Activated CD4-positive, alpha-beta T cell treated with anti-CD3 and anti-CD28 coated beads, Interleukin-2, Interleukin-4, amounts not matched to agents 100 ng/mL and 50 ng/mL, durations not matched to agents 16 hours and 8 hours (primary cell): ENCODE results near the gene SDC3.

Experiments used
- DNase-seq: peaks from one replicate; pipeline ENCODE4 v3.0.0-alpha.2; 2020; ENCODE audit warnings: low spot score

The SDC3 gene

DNA sequence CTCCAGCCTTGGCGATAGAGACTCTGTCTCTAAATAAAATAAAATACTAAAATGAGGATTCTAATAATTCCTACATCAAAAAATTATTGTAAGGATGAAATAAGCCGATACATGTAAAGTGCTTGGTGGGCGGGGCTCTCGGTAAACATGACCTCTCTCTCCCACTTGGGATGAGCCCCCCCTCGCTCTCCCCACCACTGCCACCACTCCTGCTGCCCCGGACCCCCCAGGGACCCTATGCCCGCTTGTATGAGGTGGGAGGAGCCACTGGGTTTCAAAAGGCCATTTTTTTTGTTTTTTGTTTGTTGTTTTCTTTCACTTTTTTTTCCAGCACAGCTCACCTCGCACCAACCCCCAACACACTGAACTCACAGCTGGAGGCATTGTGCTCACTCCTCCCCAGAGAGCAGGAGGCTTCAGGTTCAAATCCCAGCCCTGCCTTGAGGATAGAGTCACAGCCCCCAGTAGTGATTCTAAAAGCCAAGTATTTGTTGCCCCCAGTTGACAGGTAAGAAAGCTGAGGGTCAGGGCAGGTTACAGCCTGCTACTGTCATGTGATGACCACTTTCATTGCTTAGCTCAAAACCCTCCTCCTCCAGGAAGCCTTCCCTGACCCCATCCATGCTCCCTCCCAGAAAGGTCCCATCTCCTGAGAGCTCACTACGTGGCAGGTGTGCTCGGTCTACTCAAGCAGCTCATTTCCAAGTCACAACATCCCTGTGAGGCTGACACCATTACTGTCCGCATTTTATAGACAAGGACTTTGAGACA lies 4.2 kb downstream of the SDC3 start:
- DNase-seq: no peak

DNA sequence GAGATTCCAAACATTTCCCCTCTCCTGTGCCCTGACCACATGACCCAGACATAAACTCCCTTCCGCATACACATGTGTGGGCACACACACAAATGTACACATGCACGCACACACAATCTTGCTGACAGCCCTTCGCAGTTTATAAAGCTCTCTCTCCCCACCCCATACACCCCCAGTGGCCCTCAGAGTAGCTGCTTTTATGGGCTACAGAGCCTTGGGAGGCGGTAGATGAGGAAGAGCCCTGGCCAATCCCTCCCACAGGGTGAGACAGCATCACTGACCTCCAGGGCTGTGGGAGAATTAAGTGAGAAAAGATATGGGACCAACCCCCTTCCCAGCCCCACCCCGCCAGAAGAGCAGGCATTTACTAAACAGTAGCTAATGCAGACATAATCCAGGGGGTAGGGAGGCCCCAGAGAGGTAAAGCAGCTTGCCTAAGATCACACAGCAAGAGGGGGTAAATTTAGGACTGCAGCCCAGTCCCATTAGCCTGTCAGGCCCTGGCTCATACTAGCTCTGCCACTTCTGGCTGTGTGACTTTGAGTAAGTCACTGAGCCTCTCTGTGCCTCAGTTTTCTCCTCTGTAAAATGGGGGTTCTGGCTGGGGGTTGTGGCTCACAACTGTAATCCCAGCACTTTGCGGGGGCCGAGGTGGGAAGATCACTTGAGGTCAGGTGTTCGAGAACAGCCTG lies 5.1 kb downstream of the SDC3 start:
- no peak for DNase-seq

DNA sequence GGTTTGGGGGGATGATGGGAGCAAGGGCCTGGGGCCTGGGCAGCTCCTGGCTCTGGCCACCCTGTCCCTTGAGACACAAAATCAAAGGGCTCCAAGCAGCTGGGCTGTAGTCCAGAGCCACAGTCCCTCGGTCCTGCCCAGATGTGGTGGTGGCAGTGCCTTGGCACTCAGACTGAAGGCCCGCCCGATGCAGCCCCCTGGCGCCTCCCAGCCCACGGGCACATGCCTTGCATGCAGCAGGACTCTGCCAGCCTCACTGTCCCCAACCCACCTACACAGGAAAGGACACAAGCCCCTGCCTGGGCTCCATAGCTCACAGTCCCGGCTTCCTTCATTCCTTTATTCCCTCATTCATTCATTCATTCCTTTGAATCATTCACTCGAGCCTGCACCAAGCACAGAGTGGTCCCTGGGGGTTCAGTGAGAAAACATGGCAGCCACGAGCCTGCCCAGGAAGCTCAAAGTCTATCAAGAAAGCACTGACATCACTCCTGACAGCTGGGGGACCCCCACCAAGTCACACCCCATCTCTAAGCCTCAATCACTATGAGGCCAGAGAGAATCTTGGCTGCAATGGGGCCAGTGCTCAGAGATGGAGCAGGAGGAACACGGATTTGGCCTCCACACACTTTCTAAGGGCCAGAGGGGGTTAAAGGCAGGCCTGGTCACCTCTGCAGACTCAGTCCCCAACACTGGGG lies 5.8 kb downstream of the SDC3 start:
- DNase-seq: no peak

DNA sequence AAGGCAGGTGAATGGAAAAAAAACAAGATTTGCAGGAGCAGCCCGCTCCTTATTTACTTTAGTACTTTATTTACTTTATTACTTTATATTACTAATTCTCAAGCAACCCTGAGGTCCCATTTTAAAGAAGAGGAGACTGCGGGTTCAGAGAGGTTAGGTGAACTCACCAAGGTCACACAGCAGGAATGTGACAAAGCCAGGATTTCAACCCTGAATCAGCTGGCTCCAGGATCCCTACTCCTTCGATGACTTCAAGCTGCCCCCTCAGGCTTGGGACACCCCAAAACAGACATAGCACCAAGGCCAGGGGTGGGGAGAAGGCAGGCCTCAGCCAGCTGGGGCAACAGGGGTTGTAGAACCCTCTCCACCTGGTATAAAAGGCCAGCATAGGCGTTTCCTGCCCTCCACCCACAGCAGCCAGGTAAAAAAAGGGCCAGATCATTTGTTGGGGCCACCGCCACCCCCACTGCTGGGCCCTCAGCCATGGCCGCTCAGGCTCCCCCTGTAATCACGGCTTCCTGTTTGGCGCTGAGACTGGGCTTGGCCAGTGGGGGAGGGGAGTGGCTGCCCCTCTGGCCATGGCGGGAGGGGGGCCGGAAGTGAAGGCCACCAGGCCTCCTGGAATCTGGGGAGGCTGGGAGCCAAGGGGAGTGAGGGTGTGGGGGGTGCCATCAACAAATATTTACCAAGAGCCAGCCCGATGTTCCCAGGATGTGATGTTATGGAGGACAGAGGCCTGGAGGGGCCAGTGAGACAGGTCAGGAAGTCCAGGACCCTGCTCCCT lies 6.6 kb downstream of the SDC3 start:
- DNase-seq: no peak

DNA sequence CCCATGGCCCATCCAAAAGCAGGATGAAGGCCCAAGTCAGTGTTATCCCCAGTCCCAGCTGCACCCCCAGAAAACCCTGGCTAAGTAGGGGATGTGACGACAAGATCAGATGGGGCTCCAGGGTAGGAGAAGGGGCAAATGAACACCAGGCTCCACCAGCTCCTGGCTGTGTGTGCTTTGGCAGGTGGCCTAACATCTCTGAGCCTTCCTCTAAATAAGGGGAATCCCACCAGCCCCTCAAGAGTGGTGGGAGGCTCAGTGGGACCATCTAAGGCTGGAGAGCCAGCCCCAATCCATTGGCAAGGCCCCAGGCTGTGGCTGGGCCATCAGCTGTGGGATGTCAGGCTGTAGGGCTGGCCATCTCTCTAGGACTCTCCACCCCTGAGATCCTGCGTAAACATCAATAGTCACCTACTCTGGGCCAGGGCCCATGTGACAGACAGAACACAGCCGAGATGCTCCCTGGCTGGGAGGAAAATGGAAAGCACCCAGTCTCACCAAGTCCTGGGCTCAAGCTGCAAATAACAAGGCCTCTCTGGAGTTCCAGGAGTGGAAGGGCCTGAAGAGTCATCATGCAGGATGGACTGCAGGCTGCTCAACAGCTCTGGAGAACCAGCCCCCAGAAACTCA lies 7.5 kb downstream of the SDC3 start:
- no peak for DNase-seq

DNA sequence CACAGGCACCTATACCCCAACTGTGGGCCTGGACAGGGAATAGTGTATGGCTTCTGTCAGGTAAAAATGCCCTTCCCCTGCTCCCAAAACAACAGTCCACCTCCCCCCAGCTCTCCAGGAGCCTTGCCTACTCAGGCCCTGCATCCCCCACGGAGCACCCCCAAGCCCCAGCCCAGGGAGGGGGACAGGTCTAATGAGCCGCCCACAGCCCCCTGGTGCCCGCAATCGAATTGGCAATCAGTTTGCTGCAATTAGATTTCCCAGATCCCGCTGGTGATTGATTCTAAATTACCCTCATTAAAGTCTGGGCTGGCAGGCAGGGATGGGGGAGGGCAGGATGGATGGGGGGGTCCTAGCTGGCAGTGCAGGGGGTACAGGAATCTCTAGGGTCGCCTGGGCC lies 8.1 kb downstream of the SDC3 start:
- DNase-seq: no peak

DNA sequence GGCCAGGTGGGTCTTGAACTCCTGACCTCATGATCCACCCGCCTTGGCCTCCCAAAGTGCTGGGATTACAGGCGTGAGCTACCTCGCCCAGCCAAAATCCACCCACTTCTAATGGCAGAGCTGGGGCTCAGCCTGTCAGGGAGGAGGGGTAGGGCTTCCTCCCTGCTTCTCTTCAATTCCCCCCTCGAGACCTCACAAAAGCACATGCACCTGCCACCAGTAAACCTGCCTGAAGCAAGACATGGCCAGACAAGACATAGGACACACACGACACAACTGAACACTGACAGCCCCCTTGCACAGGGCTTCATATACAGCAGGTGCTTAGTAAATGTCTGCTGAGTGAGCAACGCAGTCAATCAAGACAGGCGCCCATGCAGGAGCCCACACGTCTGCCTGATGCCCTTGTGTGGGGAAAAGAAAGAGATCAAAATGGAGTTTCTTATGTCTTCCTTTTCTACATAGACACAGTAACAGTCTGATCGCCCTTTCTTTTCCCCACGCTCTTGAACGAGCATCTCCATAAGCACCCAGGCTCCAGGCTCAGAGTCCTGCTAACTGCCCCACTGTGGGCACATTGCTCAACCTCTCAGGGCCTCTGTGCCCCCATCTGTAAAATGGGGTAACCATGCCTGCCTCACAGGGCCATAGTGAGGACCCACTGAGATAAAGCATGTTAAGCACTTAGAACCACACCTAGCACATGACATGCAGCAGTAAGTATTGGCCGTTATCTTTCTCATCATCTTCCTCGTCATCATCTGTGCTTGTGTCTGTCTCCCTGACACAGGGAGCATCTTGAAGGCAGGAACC lies 8.8 kb downstream of the SDC3 start:
- no peak for DNase-seq

DNA sequence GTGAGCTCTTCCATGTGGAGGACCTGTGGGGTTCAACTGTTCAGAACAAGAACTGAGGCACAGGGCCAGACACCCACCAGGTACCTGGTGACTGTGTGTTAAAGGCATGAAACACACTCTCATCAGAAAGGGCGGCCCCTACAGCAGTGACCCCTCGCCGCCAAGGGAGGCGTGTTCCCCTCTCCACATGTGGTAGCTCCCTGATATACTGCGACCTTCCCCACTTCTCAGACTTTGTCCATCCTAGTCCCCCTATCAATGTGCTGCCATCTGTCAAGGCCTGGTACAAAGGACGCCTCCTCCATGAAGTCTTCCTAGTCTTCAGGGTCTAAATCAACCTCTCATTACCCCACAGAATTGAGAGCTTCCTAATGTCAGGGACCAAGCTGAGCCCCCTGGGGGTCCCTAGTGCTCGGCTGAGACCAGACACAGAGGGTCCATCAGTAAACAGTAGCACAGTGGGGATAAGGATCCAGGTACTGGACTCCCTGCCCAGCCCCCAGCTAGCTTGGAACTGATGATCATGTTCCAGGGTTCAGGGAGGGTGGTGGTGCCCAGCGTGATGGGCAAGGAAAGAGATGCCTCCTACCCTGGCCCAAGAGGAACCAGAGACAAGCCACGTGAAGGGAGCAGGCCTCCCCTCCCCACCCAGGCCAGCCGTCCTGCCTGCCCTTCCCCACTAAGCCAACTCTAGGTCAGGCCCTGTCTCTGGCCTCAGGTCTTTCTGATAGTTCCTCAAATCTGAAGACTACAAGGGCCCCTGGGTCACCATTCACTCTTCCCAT lies 10.3 kb downstream of the SDC3 start:
- DNase-seq: no peak

DNA sequence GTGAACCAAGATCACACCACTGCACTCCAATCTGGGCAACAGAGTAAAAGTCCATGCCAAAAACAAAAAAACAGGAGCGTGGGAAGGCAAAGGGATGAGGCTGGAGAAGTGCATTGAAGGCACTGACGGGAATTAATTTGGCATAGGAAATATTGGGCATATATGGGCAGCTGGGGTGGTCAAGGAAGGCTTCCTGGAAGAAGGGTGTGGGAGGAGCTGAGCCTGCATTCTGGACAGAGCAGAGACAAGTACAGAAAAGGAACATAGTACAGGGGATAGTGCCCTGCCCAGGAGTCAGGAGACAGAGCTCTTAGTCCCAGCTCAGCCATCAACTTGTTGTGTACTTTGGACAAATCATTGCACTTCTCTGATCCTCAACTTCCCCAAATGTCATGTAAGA lies 11.7 kb downstream of the SDC3 start:
- no peak for DNase-seq

DNA sequence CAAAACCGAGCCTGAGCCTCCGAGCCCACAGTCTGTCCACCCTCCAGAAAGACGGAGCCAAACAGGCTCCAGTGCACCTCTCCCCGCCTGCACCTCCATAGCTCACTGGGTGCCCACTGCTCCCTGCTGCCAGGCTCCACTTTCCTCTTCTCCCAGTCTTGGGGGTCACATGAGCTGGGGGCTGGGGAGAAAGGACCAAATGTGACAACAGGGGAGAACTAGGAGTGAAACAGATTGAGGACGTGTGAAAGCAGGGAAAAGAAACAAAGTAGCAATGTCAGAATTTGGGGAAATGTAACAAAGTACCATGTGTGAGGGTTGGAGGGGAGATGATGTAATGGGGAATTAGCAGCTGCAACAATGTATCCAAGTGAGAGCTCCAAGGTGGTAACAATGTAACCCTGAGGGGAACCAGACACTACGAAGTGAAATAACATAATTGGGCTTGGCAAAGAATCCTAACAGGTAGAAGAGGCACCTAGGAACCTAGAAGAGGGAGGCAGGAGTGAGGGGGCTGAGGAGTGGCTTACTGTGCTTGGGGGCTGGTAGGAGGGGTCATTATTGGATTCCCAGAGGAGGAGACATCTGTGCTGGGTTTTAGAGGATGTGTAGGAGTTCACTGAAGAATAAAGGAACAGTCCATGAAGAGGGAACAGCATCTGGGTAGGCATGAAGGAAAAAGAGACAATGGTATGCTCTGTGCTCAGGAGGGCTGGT lies 12.5 kb downstream of the SDC3 start:
- DNase-seq: no peak

DNA sequence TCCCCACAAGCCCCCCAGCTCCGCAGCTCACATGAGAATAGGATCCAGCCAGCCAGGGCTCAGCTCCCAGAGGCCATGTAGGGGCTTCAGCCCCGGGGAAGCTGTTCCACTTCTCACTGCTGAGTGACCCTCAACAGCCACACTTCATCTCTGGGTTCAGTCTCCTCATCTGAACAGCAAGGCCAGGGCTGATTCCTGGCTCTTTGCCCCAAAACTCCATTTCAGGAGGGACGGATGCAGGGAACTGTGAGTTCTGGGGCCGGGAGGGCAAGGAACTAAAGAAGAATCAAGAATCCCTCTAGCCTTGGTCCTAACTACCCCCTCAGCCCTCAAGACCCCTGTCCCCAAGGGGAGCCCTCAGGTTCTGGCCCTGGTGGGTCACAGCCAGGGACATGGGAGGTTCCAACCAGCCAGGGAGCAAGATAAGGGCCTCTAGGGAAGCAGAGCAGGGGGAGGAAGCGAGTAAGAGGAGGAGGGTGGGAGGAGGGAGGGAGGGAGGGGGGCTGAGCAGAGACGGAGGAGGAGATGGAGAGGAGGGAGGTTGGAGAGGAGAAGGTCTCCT lies 13.1 kb downstream of the SDC3 start:
- DNase-seq: no peak

DNA sequence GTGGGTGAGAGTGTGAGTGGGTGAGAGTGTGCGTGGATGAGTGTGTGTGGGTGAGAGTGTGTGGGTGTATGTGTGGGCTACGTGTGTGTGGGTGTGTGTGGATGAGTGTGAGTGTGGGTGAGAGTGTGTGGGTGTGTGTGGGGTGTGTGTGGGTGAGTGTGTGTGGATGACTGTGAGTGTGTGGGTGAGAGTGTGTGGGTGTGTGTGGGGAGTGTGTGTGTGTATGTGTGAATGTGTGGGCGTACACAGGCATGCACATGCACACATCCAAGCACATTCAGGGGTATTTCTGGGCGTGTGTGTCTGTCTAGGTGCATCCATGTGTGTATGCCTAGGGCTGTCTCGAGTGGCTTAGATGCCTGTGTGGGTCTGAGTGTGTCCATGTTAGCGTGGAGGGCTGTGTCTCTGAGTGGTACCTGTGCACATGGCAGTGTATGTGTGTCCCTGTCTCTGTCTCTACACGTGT lies 14.0 kb downstream of the SDC3 start:
- no peak for DNase-seq

DNA sequence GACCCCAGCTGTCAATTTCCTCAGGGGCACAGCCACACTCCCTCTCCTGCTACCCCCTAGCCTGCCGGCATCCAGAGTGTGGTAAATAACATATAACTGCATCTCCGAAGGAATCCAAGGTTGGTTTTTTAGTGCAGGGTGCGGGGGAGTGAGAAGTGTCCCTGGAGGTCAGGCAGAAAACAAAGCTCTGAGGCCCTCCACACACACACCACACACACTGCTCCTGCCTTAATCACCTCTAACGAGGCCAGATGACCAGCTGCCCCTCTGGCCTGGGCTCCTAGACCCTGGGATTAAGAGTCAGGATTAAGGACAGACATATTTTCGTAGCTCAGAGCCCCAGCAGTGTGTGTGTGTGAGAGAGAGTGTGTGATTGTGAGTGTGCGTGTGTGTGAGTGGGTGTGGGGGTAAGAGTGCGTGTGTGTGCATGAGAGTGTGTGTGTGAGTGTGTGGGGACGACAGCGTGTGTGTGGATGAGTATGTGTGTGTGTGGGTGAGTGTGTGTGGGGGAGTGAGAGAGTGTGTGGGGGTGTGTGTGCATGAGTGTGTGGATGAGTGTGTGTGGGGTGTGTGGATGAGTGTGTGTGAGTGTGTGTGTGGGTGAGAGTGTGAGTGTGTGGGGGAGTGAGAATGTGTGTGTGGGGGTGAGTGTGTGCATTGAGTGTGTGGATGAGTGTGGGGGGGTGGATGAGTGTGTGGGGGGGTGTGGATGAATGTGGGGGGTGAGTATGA lies 14.6 kb downstream of the SDC3 start:
- no peak for DNase-seq

DNA sequence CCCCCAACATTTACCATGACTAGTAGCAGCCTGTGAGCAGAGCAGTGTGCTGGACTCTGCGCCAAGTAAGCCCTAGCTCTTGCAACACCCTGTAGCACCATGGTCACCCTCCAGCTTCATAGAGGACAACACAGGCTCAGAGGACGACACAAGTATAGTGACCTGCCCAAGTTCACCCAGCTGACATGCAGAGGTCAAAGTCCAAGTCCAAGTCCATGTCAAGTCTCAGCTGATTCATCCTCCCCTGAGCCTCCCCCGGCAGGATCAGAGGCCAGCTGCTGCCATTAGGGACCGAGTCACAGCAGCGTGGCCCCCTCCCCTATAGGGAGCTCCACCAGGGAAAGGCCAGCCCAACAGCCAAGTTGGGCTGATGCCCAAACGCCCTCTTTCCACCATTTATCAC lies 15.9 kb downstream of the SDC3 start:
- no peak for DNase-seq

DNA sequence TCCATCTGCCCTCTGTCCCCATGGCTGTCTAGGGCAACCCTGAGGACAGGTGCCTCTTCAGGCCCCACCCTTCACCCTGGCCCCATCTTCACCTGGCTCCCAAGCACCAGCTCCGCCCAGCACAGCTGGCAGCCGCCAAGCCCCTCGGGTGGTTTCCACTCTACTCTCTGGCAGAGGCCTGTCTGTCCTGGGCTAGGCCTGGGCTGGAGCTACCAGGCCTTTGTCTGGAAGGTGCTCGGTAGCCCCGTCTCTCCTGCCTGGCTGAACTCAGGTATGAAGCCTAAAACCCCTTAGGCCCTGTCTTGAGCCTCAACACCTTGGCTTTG lies 17.4 kb downstream of the SDC3 start:
- DNase-seq: no peak

DNA sequence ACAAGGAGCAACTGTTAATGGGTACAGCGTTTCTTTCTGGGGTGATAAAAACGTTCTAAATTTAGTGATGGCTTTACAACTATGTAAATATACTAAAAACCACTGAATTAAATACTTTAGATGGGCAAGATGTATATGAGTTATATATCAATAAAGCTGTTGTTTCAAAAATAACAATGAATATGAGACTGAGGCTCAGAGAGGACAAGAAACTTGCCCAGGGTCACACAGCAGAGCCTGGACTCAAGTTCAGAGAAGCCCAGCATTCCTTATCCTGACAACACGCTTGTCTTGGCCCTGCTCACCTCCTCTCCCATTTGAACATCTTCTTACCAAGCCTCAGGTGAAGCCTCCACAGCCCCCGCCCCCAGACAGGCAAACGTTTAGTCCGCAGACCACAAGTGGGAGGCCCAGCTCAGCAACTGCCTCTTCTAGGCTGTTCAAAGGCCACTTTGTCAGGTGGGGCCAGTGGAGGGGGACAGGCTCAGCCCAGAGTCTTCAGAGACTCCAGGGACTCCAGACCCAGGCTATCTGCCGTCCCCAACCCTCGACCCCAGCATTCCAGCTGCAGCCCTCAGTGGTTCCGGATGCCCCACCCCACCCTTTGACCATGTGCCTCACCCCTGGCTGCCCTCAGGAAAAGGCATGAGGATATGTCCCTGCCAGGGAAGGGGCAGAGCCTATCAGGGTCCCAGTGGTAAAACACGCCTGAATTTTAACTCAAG lies 17.9 kb downstream of the SDC3 start:
- DNase-seq: no peak

DNA sequence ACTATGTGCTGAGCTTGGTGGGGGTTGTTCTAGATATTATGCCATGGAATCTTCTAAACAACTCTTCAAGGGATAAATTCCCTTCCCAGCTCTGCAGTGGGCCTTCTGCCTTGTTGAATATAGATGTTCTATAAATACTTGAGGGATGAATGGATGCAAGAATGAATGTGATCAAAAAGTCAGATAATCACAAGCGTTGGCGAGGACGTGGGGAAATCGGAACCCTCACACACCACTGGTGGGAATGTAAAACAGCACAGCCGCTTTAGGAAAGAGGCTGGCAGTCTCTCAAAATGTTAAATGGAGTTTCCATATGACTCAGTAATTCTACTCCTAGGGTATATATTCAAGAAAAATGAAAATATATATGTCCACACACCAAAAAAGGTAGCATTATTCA lies 19.0 kb downstream of the SDC3 start:
- no peak for DNase-seq

DNA sequence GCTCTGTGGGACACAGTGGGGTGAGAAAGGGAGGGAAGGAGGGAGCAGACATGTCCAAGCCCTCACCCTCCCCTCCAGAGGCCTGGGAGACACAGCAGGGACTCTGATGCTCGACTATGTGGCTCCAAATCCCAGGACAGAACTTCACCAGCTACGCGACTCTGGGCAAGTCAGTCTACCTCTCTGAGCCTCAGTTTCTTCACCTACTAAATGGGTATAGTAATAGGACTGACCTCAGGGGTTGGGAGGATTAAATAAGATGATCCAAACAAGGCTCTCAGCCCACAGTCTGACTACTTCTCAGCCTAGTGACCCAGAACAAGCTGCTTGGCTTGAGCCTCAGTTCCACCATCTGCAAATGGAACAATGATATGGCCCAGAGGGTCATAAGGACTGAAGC lies 19.6 kb downstream of the SDC3 start:
- DNase-seq: no peak
